HG03520 (cell line): Measurements from ENCODE around the gene XDH.

ENCODE experiments used
- ATAC-seq: cut with Tn5 transposase; IDR thresholded peaks from one replicate; pipeline ENCODE4 v1.9.1; 2021; ENCODE audit warnings: mild to moderate bottlenecking, moderate library complexity; ENCODE audit not compliant: unreplicated experiment

The XDH gene

DNA sequence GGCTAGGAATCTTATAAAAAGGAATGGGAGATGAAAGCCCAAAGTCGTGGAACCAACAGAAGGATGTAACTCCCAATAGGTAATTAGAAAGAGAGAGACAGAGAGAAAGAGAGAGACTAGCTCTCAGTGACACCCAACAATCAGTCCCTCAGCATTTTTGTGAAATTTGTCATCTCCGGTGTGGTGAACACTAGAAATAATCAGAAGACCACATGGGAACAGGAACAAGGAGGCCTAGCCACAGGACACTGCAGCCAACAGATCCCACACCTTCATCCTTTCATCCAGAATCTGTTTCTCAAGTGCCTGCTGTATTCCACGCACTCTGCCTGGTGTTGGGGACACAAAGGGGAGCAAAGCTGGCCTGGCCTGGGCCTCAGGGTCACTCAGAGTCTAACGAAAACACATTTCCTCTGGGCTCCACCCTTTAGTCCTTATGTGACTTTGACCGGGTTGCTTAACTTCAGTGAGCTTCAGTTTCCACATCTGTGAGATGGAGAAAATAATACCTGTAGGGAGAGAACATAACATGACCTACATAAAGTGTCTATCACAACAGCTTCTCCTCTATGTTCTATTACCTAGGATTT, 127.5 kb downstream of the XDH start:
- no peak for ATAC-seq

DNA sequence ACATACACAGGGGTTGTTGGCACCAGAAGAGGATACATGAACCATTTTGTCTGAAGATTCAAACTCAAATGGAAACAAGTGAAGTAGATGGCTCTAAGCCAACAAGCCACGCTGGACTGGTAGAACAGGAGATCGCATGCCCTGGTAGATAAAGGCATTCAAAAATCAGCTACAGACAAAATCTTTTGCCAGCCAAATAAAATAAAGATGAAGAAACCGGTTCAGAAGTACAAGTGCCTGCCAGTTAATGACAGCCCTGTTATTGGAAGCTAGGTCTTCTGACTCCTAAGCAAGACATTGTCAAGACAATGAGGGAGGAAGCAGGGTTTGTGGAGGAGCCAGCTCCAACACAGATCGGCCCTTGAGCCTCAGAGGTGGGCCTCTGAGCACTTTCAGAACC, 128.3 kb downstream of the XDH start:
- no peak for ATAC-seq
